Measurements from ENCODE around the gene TIAM1. TPM values are rescaled to one million over a fixed set of nuclear protein-coding genes. Genes with fewer than 3 reads are reported as not detected.

TIAM1 gene
- total RNA-seq, 1 donor from 2014 or later, result 6.7 TPM

DNA sequence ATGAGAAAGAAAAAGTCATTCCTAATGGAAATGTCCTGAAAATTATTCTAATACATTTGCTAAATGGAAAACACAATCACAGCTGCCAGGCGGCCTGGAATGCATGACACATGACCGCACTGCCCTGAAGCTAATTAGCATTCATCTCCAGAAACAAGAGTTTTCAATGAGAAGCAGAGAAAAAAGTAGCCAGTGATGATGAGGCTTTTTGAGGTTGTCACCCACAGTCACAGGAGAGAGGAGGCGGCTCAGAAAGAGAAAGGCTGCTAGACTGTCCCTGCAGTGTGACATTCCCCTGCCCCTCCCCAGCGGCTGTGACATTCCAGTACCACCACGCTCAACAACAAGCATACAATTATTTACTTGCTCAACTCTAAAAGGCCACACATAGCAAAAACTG, 182.9 kb downstream of the TIAM1 start:
- TF ChIP-seq, protein P1, sequence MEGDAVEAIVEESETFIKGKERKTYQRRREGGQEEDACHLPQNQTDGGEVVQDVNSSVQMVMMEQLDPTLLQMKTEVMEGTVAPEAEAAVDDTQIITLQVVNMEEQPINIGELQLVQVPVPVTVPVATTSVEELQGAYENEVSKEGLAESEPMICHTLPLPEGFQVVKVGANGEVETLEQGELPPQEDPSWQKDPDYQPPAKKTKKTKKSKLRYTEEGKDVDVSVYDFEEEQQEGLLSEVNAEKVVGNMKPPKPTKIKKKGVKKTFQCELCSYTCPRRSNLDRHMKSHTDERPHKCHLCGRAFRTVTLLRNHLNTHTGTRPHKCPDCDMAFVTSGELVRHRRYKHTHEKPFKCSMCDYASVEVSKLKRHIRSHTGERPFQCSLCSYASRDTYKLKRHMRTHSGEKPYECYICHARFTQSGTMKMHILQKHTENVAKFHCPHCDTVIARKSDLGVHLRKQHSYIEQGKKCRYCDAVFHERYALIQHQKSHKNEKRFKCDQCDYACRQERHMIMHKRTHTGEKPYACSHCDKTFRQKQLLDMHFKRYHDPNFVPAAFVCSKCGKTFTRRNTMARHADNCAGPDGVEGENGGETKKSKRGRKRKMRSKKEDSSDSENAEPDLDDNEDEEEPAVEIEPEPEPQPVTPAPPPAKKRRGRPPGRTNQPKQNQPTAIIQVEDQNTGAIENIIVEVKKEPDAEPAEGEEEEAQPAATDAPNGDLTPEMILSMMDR (IDR thresholded peaks at IDR 0.05; ENCODE audit: insufficient read depth, low read length, poor library complexity, severe bottlenecking), result no peak
- Histone ChIP-seq H3K27me3 (ENCODE audit: control insufficient read depth, insufficient read depth, low read length) (no peaks in the 10 kb centered on the region), H3K36me3 (ENCODE audit: control insufficient read depth, insufficient read depth, low read length) (no peaks in the 10 kb centered on the region), H3K4me3 (ENCODE audit: low read depth, low read length) (no peak overlapping the region)
- no peak for DNase-seq (ENCODE audit: low read depth)

- Histone ChIP-seq H3K4me3 (ENCODE audit: low read depth, low read length) (no peak overlapping the region), H3K36me3 (ENCODE audit: control insufficient read depth, insufficient read depth, low read length) (no peaks in the 10 kb centered on the region), H3K27me3 (ENCODE audit: control insufficient read depth, insufficient read depth, low read length) (no peaks in the 10 kb centered on the region)
- TF ChIP-seq, protein P1 (IDR thresholded peaks at IDR 0.05; ENCODE audit: insufficient read depth, low read length, poor library complexity, severe bottlenecking), result no peak
- DNase-seq (ENCODE audit: low read depth), result no peak
Observed at GRCh38 chr21:31159808-31160207, 184.3 kb downstream of the TIAM1 start.

DNA sequence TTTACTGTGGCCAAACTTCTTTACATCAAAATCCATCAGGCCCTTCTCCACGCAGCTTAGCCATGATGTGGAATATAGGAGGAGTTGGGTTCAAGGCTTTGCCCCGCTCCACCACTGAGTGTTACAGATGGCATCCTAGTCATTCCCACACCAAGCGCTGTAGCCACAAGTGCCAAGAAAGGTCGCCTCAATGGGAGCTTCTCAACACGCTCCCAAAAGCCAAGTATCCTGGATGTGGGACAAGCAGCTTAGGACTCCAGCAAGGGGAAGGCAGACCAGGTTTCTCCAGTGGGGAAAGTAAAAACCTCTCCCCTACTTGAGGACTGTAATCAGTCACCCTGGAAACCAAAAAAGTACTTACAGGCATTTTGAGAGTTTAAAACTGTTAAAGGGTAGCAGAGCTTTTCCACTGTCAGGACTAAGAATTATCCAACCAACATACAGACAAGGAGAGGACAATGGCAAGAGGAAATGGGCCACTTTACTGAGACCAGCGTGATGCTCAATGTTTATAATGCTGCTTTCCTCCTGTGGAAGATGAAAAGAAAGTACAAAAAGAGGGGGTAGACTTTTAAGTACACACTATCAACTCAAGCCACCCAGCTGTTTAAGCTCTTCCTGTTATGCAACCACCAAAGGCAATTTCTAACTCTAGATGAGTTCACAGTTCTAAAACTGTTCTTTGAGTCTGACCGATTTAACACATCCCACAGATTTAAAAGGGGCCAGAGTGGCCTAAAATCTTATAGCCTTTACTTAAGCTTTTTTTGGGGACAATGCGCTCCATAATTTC, 185.1 kb downstream of the TIAM1 start:
- Histone ChIP-seq H3K4me3 (ENCODE audit: low read depth, low read length) (no peak overlapping the region), H3K36me3 (ENCODE audit: control insufficient read depth, insufficient read depth, low read length) (no peaks in the 10 kb centered on the region), H3K27me3 (ENCODE audit: control insufficient read depth, insufficient read depth, low read length) (no peaks in the 10 kb centered on the region)
- TF ChIP-seq, protein P1 (IDR thresholded peaks at IDR 0.05; ENCODE audit: insufficient read depth, low read length, poor library complexity, severe bottlenecking), result no peak
- no peak for DNase-seq (ENCODE audit: low read depth)

- H3K4me3 ChIP-seq (ENCODE audit: low read depth, low read length), result no peak overlapping the region
- TF ChIP-seq, protein P1 (IDR thresholded peaks at IDR 0.05; ENCODE audit: insufficient read depth, low read length, poor library complexity, severe bottlenecking), result no peak
- no peaks in the 10 kb centered on the region for H3K27me3 ChIP-seq (ENCODE audit: control insufficient read depth, insufficient read depth, low read length)
- DNase-seq (ENCODE audit: low read depth), result no peak
- H3K36me3 ChIP-seq (ENCODE audit: control insufficient read depth, insufficient read depth, low read length), result no peaks in the 10 kb centered on the region
Observed at GRCh38 chr21:31157756-31158155, 186.3 kb downstream of the TIAM1 start.

- no peaks in the 10 kb centered on the region for H3K36me3 ChIP-seq (ENCODE audit: control insufficient read depth, insufficient read depth, low read length)
- TF ChIP-seq, protein P1 (IDR thresholded peaks at IDR 0.05; ENCODE audit: insufficient read depth, low read length, poor library complexity, severe bottlenecking), result no peak
- H3K4me3 ChIP-seq (ENCODE audit: low read depth, low read length), result no peak overlapping the region
- no peak for DNase-seq (ENCODE audit: low read depth)
- no peaks in the 10 kb centered on the region for H3K27me3 ChIP-seq (ENCODE audit: control insufficient read depth, insufficient read depth, low read length)
Observed at GRCh38 chr21:31156662-31157061, 187.4 kb downstream of the TIAM1 start.

- Histone ChIP-seq H3K27me3 (ENCODE audit: control insufficient read depth, insufficient read depth, low read length) (no peaks in the 10 kb centered on the region), H3K4me3 (ENCODE audit: low read depth, low read length) (no peak overlapping the region), H3K36me3 (ENCODE audit: control insufficient read depth, insufficient read depth, low read length) (no peaks in the 10 kb centered on the region)
- no peak for DNase-seq (ENCODE audit: low read depth)
- TF ChIP-seq, protein P1 (IDR thresholded peaks at IDR 0.05; ENCODE audit: insufficient read depth, low read length, poor library complexity, severe bottlenecking), result no peak
Observed at GRCh38 chr21:31156169-31156568, 187.9 kb downstream of the TIAM1 start.
